ENCODE data around the gene TXN2. TPM values are rescaled to one million over a fixed set of nuclear protein-coding genes. Genes with fewer than 3 reads are reported as not detected.
A peak's percentile ranks its signal among the peaks of the same experiment; 100 is the strongest.

The TXN2 gene
- total RNA-seq, 1 donor from 2014 or later = 61.0 TPM

DNA sequence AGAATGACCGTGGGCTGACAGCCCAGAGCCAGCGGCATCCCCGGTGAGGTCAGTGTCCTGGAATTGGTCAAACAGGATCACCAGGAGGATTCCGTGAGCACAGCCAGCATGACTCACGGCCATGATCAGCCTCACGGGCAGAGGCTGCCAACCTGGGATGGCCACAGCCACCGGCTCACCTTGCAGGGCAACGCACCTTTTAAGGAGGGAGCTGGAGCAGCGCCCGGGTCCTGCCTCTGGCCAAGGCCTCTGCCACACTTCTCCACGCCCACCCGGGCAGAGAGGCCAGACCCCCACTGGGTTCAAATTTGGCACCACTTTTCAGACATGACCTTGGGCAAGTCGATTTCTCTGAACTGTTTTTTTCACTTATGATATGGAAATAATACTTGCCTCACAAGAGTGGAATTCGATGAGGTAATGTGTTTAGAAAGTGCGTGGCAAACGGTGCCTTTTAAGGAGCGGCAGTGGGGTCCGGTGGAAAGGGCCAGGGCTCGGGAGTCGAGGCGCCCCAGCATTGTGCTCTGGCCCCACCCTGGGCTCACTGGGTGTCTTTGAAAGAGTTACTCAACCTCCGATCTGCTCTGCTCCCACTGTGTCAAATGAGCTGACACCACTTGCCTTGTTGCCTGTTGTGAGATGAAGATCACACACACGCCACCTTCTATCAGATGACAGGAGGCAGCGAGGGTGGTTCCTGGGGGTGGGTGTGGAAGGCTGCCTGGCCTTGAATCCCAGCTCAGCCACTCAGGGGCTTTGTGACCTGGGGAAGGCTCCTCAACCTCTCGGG lies 16.0 kb downstream of the TXN2 start:
- H3K36me3 Mint-ChIP-seq (ENCODE audit: low read depth, unreplicated experiment) = peaks cover 3% of the 10 kb centered on the region
- H3K9me3 Mint-ChIP-seq (ENCODE audit: unreplicated experiment) = no peaks in the 10 kb centered on the region
- H3K4me1 Mint-ChIP-seq (ENCODE audit: low read depth, unreplicated experiment) = peaks cover 55% of the 10 kb centered on the region
- Histone ChIP-seq H3K79me2 (ENCODE audit: insufficient read depth, low read length) (peaks cover 33% of the 10 kb centered on the region), H2AFZ (ENCODE audit: low read depth, low read length) (no peak overlapping the region), H3K4me1 (ENCODE audit: insufficient read depth, low read length) (peaks cover 68% of the 10 kb centered on the region), H3K4me2 (ENCODE audit: low read length) (peak overlapping the region; percentile 36), H3K9me3 (ENCODE audit: insufficient read depth, low read depth, low read length) (no peaks in the 10 kb centered on the region), H3K9ac (ENCODE audit: low read length) (peak overlapping the region; percentile 81), H4K20me1 (ENCODE audit: insufficient read depth, low read length) (no peaks in the 10 kb centered on the region), H3K27me3 (ENCODE audit: insufficient read depth, low read length) (no peaks in the 10 kb centered on the region), H3K4me3 (ENCODE audit: insufficient read depth, low read depth, low read length) (no peak overlapping the region), H3K27ac (ENCODE audit: low read depth, low read length) (peak overlapping the region; percentile 98), H3K36me3 (ENCODE audit: insufficient read depth, low read length) (no peaks in the 10 kb centered on the region)
- peak overlapping the region; percentile 99 for H3K27ac Mint-ChIP-seq (ENCODE audit: unreplicated experiment)
- DNase-seq (ENCODE audit: low read depth) (peak; percentile 92), FAIRE-seq (peak; percentile 87)
- H3K4me3 Mint-ChIP-seq (ENCODE audit: unreplicated experiment) = peak overlapping the region; percentile 14
- no peaks in the 10 kb centered on the region for H3K27me3 Mint-ChIP-seq (ENCODE audit: low read depth, unreplicated experiment)
- no peak for TF ChIP-seq EZH2 (IDR thresholded peaks at IDR 0.05; ENCODE audit: insufficient read depth, low read length)
- no peak for TF ChIP-seq CTCF (IDR thresholded peaks at IDR 0.05; ENCODE audit: insufficient read depth, low read depth, low read length)

- Histone ChIP-seq H3K36me3 (ENCODE audit: insufficient read depth, low read length) (no peaks in the 10 kb centered on the region), H3K4me2 (ENCODE audit: low read length) (peak overlapping the region; percentile 21), H2AFZ (ENCODE audit: low read depth, low read length) (no peak overlapping the region), H3K4me1 (ENCODE audit: insufficient read depth, low read length) (peaks cover 62% of the 10 kb centered on the region), H3K9me3 (ENCODE audit: insufficient read depth, low read depth, low read length) (no peaks in the 10 kb centered on the region), H3K4me3 (ENCODE audit: insufficient read depth, low read depth, low read length) (no peak overlapping the region), H3K79me2 (ENCODE audit: insufficient read depth, low read length) (peaks cover 26% of the 10 kb centered on the region), H3K9ac (ENCODE audit: low read length) (peak overlapping the region; percentile 81), H4K20me1 (ENCODE audit: insufficient read depth, low read length) (no peaks in the 10 kb centered on the region), H3K27me3 (ENCODE audit: insufficient read depth, low read length) (no peaks in the 10 kb centered on the region), H3K27ac (ENCODE audit: low read depth, low read length) (peak overlapping the region; percentile 98)
- H3K27ac Mint-ChIP-seq (ENCODE audit: unreplicated experiment) = peak overlapping the region; percentile 99
- FAIRE-seq = no peak
- peaks cover 54% of the 10 kb centered on the region for H3K4me1 Mint-ChIP-seq (ENCODE audit: low read depth, unreplicated experiment)
- H3K36me3 Mint-ChIP-seq (ENCODE audit: low read depth, unreplicated experiment) = peaks cover 3% of the 10 kb centered on the region
- no peaks in the 10 kb centered on the region for H3K9me3 Mint-ChIP-seq (ENCODE audit: unreplicated experiment)
- H3K4me3 Mint-ChIP-seq (ENCODE audit: unreplicated experiment) = no peak overlapping the region
- TF ChIP-seq EZH2 (IDR thresholded peaks at IDR 0.05; ENCODE audit: insufficient read depth, low read length) (no peak), CTCF (IDR thresholded peaks at IDR 0.05; ENCODE audit: insufficient read depth, low read depth, low read length) (no peak)
- no peak for DNase-seq (ENCODE audit: low read depth)
- no peaks in the 10 kb centered on the region for H3K27me3 Mint-ChIP-seq (ENCODE audit: low read depth, unreplicated experiment)
These were observed 16.7 kb downstream of the TXN2 start for GRCh38 chr22:36464715-36465231.

DNA sequence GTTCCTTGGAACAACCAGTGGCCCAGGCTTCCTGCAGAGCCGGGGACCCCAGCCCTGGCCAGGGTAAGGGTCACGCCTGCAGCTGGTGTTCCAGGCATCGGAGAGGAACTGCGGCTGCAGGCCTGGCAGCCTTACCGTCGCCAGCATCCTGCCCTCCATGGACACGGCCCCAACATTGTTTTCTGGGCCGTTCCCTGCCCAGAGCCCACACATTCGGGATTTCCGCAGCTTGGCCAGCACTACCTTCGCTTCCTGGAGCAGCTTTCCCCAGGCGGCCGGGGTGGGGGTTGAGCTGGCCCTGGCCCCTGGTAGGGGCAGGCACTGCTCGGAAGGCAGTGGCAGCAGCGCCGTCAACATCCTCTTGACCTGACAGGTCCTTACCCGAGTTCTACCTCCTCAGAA lies 17.7 kb downstream of the TXN2 start:
- H3K27ac Mint-ChIP-seq (ENCODE audit: unreplicated experiment) = peak overlapping the region; percentile 75
- H4K20me1 ChIP-seq (ENCODE audit: insufficient read depth, low read length) = no peaks in the 10 kb centered on the region
- TF ChIP-seq CTCF (IDR thresholded peaks at IDR 0.05; ENCODE audit: insufficient read depth, low read depth, low read length) (no peak), EZH2 (IDR thresholded peaks at IDR 0.05; ENCODE audit: insufficient read depth, low read length) (no peak)
- no peak overlapping the region for H3K4me3 ChIP-seq (ENCODE audit: insufficient read depth, low read depth, low read length)
- FAIRE-seq (no peak), DNase-seq (ENCODE audit: low read depth) (no peak)
- H3K4me3 Mint-ChIP-seq (ENCODE audit: unreplicated experiment) = no peak overlapping the region
- H3K27me3 ChIP-seq (ENCODE audit: insufficient read depth, low read length) = no peaks in the 10 kb centered on the region
- no peaks in the 10 kb centered on the region for H3K9me3 Mint-ChIP-seq (ENCODE audit: unreplicated experiment)
- no peak overlapping the region for H3K27ac ChIP-seq (ENCODE audit: low read depth, low read length)
- H3K36me3 ChIP-seq (ENCODE audit: insufficient read depth, low read length) = no peaks in the 10 kb centered on the region
- H3K4me1 Mint-ChIP-seq (ENCODE audit: low read depth, unreplicated experiment) = peaks cover 50% of the 10 kb centered on the region
- H3K9ac ChIP-seq (ENCODE audit: low read length) = no peak overlapping the region
- H3K27me3 Mint-ChIP-seq (ENCODE audit: low read depth, unreplicated experiment) = no peaks in the 10 kb centered on the region
- H3K4me1 ChIP-seq (ENCODE audit: insufficient read depth, low read length) = peaks cover 57% of the 10 kb centered on the region
- peaks cover 19% of the 10 kb centered on the region for H3K79me2 ChIP-seq (ENCODE audit: insufficient read depth, low read length)
- H3K36me3 Mint-ChIP-seq (ENCODE audit: low read depth, unreplicated experiment) = peaks cover 3% of the 10 kb centered on the region
- H3K4me2 ChIP-seq (ENCODE audit: low read length) = no peak overlapping the region
- no peaks in the 10 kb centered on the region for H3K9me3 ChIP-seq (ENCODE audit: insufficient read depth, low read depth, low read length)
- no peak overlapping the region for H2AFZ ChIP-seq (ENCODE audit: low read depth, low read length)
